ENCODE data around the gene CPOX. TPM values are rescaled to one million over a fixed set of nuclear protein-coding genes. Genes with fewer than 3 reads are reported as not detected.

Gene CPOX
- total and polyA plus RNA-seq, 4 donors, result 9.8 to 22.2 (median 13.2) TPM

DNA sequence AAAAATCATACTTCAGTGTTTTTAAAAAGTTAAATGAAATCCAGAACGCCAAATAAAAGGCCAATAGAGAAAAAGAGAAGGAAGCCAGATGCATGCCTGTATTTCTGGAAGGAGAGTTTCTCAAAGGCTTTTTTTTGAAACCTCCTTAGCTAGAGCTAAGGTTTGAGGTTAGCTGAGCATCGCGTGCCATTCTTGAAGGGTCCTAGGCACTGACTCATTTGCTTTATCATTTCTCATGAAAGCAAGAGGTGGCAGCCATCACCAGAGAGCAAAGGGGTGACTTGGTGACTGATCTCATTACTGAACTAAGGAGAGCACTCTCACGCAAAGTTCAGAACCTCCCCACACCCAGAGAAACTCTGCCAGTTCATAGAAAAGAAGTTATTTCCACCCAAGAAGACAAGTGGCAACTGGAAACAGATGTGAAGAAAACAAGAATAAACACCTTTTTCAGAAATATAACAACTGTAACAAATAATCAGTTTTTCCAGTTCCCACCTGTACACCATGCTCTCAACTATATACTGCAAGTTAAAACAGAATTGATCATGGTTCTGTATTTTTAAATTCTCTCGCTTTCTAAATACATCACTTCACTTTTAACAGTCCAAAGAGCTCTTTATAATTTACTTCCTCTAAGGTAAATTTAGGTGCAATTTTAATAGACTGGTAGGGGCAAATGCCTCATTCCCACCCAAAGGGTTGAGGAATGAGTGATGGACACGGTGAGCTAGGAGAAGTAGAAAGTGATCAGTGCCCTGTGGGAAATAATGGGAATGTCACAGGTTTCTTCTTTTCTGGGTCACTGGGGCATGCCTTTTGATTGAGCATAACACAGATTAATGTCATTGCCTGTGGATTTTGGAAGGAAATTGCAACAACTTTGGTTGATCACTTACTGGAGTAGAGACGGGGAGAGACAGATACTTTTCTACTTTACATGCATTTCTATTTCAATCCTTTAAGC lies 37.0 kb downstream of the CPOX start:
- Histone ChIP-seq H3K27me3 (ENCODE audit: control insufficient read depth in 3 of 3, insufficient read depth in 3 of 3, low read length in 2 of 3) (no peaks in the 10 kb centered on the region), H3K9ac (ENCODE audit: insufficient read depth in 1 of 2, low read length in 2 of 2) (no peak overlapping the region), H3K9me3 (ENCODE audit: control insufficient read depth in 4 of 4, insufficient read depth in 3 of 4, low read length in 3 of 4) (no peaks in the 10 kb centered on the region), H3K27ac (ENCODE audit: low read depth in 1 of 2, low read length in 1 of 2) (no peak overlapping the region), H3K36me3 (ENCODE audit: control insufficient read depth in 4 of 4, insufficient read depth in 4 of 4, low read length in 4 of 4) (no peaks in the 10 kb centered on the region), H3K4me3 (no peak overlapping the region), H3K4me1 (ENCODE audit: control insufficient read depth in 5 of 5, insufficient read depth in 5 of 5, low read length in 5 of 5) (no peaks in the 10 kb centered on the region)
- ATAC-seq (ENCODE audit: insufficient read depth, low FRiP score) (no peak), DNase-seq (no peak)
- no peak for TF ChIP-seq CTCF (IDR thresholded peaks at IDR 0.05; ENCODE audit: control extremely low read depth, extremely low read depth)
- 57 to 70% methylated on average over 7 of the region's 7 CpGs for WGBS, 2 donors

GRCh38 chr3:98555025-98555379 lies 38.4 kb downstream of the CPOX start:
- no peak for ATAC-seq (ENCODE audit: insufficient read depth, low FRiP score)

DNA sequence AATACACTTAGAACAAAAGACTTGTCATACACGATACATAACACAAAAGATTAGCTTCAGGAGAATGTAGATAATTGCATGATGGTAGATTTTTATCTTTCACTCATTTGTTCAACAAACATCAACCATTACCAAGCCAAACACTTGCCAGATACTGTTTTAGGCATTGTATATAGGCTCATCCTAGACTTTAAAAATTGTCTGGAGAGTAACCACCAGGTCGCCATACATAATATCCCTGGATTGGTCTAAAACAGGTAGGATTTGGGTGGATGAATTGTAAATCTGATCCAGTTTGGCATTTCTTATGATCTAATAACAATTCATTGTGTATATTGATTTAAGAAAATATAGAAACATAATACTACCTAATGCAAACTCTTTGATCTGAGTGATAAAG lies 38.8 kb downstream of the CPOX start:
- no peak overlapping the region for H3K4me3 ChIP-seq
- no peak for DNase-seq
- no peaks in the 10 kb centered on the region for H3K27me3 ChIP-seq (ENCODE audit: control insufficient read depth in 3 of 3, insufficient read depth in 3 of 3, low read length in 2 of 3)
- no peaks in the 10 kb centered on the region for H3K4me1 ChIP-seq (ENCODE audit: control insufficient read depth in 5 of 5, insufficient read depth in 5 of 5, low read length in 5 of 5)
- TF ChIP-seq CTCF (IDR thresholded peaks at IDR 0.05; ENCODE audit: control extremely low read depth, extremely low read depth), result no peak
- no peaks in the 10 kb centered on the region for H3K9me3 ChIP-seq (ENCODE audit: control insufficient read depth in 4 of 4, insufficient read depth in 3 of 4, low read length in 3 of 4)
- 89 to 91% methylated on average over 2 of the region's 2 CpGs for WGBS, 2 donors
- H3K27ac ChIP-seq (ENCODE audit: low read depth in 1 of 2, low read length in 1 of 2), result no peak overlapping the region
- H3K9ac ChIP-seq (ENCODE audit: insufficient read depth in 1 of 2, low read length in 2 of 2), result no peak overlapping the region
- no peak for ATAC-seq (ENCODE audit: insufficient read depth, low FRiP score)
- H3K36me3 ChIP-seq (ENCODE audit: control insufficient read depth in 4 of 4, insufficient read depth in 4 of 4, low read length in 4 of 4), result no peaks in the 10 kb centered on the region

More at GRCh38 chr3:98555025-98555379, 38.4 kb downstream of the CPOX start:
- DNase-seq, result no peak
- no peak overlapping the region for H3K27ac ChIP-seq (ENCODE audit: low read depth in 1 of 2, low read length in 1 of 2)
- TF ChIP-seq CTCF (IDR thresholded peaks at IDR 0.05; ENCODE audit: control extremely low read depth, extremely low read depth), result no peak
- no peaks in the 10 kb centered on the region for H3K36me3 ChIP-seq (ENCODE audit: control insufficient read depth in 4 of 4, insufficient read depth in 4 of 4, low read length in 4 of 4)
- no peaks in the 10 kb centered on the region for H3K9me3 ChIP-seq (ENCODE audit: control insufficient read depth in 4 of 4, insufficient read depth in 3 of 4, low read length in 3 of 4)
- WGBS, 2 donors, result 64 to 92% methylated on average over 4 of the region's 4 CpGs
- H3K27me3 ChIP-seq (ENCODE audit: control insufficient read depth in 3 of 3, insufficient read depth in 3 of 3, low read length in 2 of 3), result no peaks in the 10 kb centered on the region
- H3K4me1 ChIP-seq (ENCODE audit: control insufficient read depth in 5 of 5, insufficient read depth in 5 of 5, low read length in 5 of 5), result no peaks in the 10 kb centered on the region
- no peak overlapping the region for H3K9ac ChIP-seq (ENCODE audit: insufficient read depth in 1 of 2, low read length in 2 of 2)
- no peak overlapping the region for H3K4me3 ChIP-seq

All from lung (tissue), 12 donors.